ENCODE measurements around the gene PNPLA3.

Gene PNPLA3

GRCh38 chr22:43969021-43969878 lies 45.6 kb downstream of the PNPLA3 start:
- DNase-seq, result no peak

GRCh38 chr22:43969989-43970755 lies 46.6 kb downstream of the PNPLA3 start:
- no peak for DNase-seq

DNA sequence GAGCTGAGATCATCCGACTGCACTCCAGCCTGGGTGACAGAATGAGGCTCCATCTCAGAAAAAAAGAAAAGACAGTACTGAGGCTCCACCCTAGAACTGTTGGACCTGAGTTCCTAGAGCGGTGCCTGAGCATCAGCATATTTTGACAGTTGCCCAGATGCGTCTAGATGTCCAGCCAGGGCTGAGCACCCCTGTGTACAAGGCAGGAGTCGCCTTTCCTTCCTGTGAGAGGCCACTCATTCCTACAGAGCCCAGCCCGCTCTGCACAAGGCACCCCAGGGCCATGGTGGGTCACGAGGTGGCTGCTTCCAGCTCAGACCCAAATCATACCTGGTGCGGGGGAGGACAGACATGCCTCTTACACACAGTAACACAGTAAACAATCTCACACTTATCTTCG lies 47.5 kb downstream of the PNPLA3 start:
- DNase-seq, result no peak

DNA sequence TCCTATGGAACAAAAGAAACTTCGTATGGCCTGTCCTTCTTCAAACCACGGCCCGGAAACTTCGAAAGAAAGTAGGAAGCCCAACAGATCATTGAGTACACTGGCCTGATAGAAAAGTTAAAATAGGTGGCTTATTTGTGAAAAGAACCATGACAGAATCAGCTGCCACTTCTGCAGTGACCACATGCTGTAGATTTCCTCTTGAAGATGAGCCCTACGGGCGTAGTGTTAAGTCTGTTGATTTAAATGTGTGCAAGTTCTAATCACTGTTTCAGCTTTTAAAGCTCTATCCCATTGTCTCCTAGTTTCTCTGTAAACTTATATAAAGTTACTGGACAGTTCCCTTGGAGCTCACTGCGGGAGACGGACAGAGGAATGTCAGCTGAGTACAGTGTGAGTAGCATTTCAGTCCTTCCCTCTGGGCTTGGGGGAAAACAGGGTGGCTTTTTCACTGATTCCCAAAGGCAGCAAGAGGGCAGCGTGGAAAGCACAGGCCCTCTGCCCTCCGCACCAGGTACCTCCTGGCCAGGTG lies 49.4 kb downstream of the PNPLA3 start:
- no peak for DNase-seq

DNA sequence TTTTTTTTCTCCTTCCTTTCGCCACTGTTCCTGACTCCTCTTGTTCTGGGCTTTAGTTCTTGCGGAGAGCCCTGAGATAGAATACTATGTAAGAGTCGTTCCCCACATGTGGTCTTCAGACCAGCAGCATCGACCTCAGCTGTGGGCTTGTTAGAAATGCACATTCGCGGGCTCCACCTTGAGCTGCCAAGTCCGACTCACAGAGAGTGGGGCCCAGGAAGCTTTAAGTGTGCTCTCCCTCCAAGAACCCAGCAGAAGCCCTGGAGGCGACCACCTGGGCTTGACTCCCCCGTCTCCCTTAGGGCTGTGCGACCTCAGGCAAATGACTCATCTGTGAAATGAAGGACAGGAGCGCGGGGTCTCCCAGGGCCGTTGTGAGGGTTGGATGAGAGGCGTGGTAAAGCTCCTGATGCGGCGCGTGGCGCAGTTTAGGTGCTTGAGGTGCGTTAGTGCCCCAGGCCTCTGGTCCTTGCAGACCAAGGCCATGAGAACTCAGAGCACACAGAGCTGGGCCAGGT lies 50.5 kb downstream of the PNPLA3 start:
- no peak for DNase-seq

GRCh38 chr22:43975041-43975440 lies 51.4 kb downstream of the PNPLA3 start:
- DNase-seq, result no peak

DNA sequence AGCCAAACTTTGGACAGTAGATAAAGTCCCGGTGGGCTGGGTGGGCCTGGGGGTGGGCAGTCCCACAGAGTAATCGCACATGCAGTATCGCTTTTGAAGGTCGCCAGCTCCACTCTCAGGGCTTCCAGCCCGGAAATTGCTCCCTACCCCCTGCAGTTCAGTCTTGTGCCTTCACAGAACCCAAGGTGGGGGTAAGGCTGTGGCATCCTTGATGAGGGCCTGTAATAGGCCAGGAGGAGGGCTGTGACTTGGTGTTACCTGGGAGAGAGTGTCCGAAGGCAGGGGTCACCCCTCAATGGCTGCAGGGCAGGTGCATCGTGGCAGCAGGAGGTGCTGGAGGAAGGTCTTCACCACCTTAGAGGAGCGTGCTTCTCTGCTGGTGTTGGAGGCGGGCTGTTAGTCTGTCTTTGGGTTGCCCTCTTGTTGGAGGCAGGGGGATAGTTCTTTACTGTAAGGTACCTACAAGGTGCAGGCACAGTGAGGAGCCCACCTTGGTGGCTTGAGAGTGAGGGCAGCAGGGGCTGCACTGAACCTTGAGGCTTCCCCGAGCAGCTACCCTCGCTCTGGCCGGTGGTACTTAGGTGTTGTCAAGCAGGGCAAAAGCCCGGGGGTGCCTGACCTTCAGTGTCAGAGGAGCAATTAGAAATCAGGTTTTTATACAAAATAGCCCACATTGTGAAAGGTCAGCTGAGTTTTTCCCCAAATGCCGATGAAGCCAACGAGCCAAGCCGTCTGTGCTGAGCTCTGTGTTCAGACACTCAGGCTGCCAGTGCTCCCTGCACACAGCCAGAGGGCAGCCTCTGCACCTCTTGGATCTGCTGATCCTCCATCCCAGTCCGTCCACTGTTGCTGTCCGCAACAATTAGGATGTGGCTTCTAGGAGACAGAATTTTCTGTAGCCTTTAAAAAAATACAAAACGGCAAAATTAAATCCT lies 53.5 kb downstream of the PNPLA3 start:
- no peak for DNase-seq

DNA sequence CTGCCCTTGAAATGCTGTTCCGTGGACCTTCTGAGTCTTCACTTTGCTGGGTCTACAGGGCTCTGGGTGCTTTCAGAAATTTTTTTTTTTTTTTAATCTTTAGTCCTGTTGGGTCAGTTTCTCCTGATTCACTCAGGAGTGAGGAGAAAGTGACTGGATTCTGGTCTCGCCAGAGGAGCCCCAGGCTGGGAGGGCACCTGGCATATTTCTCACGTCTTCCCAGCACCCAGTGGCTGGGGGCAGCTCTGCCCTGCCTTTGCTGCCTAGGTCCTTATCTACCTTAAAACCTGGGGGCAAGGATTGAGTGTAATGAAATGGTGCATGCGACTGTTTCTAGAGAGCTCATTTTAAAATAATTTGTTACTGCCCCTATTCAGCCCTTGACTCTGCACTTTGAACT lies 55.0 kb downstream of the PNPLA3 start:
- DNase-seq, result no peak

- DNase-seq, result no peak
Measured at GRCh38 chr22:43980579-43980978, 57.0 kb downstream of the PNPLA3 start.

- no peak for DNase-seq
Measured at GRCh38 chr22:43980996-43981395, 57.4 kb downstream of the PNPLA3 start.

DNA sequence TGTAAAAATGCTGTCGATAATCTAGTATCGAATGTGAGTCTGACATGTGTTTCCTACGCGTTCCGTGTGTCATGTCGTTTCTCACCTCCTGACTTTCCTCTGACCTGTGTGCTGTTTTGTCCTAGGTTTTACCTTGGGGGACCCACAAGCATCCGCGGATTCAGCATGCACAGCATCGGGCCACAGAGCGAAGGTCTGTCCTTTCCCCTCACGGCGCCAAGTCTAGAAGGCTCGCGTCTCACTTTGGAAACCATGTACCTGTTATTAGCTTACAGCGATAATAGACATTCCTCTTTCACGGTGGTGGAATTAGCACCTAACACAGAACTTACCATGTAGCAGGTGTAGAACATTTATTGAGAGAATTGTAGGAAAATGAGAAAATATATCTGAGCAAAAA lies 60.2 kb downstream of the PNPLA3 start:
- no peak for DNase-seq

- DNase-seq, result no peak
Measured at GRCh38 chr22:43985532-43985931, 61.9 kb downstream of the PNPLA3 start.

DNA sequence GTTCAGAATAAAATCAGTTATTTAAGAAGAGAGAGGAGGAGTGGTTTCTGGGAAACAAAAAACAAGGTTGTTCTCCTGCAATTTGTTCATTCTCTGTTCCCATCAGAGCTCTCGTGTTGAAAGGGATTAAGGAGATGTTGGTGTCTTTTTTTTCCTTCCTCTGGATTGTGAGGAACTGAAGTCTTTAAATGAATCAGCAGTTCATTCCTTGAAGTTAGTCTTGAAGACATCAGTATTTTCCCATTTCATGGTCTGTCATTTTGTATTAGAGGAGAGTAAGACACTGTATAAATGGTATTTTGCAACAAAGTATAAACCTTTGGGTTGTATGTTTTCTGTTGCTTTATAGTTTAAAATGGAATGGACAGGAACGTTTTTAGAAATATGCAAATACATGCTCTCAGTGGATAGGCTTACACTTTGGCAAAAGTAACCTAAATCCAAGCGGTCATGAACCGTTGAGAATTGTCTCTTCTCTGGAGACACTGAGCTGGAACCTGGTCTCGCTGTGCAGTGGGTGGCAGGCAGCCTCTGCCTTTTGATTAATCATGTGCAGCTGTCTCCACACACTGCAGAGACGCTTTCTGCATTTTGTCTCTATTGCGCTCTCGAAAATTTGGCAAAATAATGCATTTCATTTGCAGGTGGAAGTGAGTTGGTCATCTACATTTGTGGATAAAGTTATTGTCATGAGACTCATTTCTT lies 64.7 kb downstream of the PNPLA3 start:
- DNase-seq, result no peak

DNA sequence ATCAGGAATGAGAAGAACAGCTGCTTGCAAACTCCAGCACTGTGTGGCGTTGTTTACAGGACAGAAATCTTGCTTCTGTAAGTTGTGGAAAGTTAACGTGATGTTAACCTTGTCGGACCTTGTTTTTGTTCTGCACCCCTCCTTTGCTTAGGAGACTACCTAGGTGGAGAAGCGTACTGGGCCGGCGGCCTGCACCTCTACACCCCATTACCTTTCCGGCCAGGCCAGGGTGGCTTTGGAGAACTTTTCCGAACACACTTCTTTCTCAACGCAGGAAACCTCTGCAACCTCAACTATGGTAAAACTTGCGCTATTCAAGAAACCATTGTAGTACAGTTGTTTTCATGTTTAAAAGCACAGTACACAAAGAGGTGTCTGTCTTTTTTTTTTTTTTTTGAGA lies 65.4 kb downstream of the PNPLA3 start:
- DNase-seq, result no peak

- DNase-seq, result no peak
Measured at GRCh38 chr22:43990044-43990443, 66.4 kb downstream of the PNPLA3 start.

- no peak for DNase-seq
Measured at GRCh38 chr22:43991316-43992020, 67.9 kb downstream of the PNPLA3 start.

DNA sequence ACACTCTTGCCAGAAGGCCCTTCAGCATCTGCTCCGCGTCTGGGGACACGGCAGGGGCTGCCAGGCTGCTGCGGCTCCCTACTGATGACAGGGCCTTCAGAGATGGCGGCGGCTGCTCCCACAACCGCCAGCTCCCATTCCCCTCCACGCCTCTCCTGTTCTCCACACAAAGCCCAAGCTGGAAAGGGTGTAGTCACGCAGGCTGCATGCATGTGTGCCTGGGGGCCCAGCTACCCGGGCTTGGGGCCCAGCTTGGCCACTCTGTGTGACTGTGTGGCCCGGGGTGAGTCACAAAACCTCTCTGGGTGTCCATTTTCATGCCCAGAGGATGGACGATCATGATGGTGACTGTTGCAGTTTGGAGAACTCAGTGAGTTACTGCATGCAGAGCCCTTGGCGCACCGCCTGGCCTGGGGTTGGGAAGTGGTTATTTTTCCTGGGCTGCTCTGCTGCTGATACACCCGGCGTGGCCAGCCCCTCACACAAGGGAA lies 68.8 kb downstream of the PNPLA3 start:
- DNase-seq, result no peak

DNA sequence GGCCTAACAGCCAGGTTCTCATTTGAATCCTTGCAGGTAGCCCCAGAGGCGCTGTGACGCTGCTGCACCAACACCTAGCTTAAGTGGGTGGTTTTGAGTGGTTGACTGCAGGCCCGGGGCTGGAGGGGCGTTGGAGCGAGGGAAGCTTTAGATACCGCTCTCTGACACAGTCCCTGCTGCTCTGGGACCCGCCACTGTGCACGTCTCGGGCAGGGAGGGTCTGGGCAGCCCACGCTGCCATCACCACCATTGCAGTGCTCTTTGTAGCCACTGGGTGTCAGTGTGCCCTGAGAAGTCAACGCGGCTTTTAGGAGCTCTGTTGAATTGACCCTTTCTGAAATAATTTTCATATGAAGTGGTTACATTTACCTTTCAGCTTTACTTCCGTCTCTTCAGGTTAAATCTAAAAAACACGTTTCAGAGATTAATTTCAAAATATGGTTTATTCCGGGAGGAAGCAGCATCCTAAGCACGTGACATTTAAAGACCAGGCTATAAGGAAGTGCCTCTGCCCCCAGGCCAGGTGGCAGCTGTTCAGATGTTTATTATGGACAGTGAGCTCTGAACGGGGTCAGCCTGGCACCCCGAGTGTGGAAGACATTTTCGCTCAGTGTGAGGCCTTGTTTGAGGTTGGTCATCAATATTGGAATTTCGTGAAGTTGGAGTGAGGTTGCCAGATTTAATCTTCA lies 69.6 kb downstream of the PNPLA3 start:
- peak; percentile 70 for DNase-seq

GRCh38 chr22:43994006-43994405 lies 70.4 kb downstream of the PNPLA3 start:
- no peak for DNase-seq

DNA sequence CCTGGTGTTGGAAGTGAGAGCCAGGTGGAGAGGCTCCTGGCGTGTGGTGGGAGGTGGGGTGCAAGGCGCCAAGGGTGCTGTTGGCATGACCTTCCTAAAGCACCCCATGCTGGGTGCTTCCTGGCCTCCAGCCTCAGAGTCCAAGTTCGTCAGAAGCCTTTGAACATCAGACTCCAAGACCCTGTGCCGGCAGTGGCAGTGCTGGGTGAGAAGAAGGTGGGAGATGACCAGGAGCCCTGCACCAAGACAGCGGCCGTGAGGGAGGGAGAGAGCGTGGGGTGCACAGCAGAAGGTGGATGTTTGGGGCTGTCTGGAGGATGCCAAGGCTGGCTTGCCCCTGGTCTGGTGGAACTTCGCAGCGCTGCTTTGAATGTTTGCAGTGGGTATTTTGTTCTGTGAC lies 70.8 kb downstream of the PNPLA3 start:
- no peak for DNase-seq

All from activated CD4-positive, alpha-beta T cell treated with anti-CD3 and anti-CD28 coated beads, Interleukin-2, Interleukin-6, amounts not matched to agents 100 ng/mL and 50 ng/mL, durations not matched to agents 16 hours and 8 hours (primary cell).